ENCODE data around the gene KIAA0586. TPM values are rescaled to one million over a fixed set of nuclear protein-coding genes. Genes with fewer than 3 reads are reported as not detected.

The KIAA0586 gene
- total and polyA plus RNA-seq, 9 of the 15 experiments (the other 6 are each of a cell fraction or from before 2014, with no cell fraction given) = 11.2 to 30.9 (median 22.6) TPM

- ATAC-seq = no peak
- Histone ChIP-seq H2AFZ (ENCODE audit: low read depth, low read length) (no peak overlapping the region), H3K4me3 (no peak overlapping the region), H3K36me3 (ENCODE audit: control insufficient read depth, insufficient read depth, low read length) (peaks cover 75% of the 10 kb centered on the region), H4K20me1 (replicated peaks; ENCODE audit: control insufficient read depth, insufficient read depth, low read length) (no peaks in the 10 kb centered on the region), H3K4me2 (ENCODE audit: insufficient read depth, low read length) (no peak overlapping the region), H3K27me3 (ENCODE audit: control insufficient read depth in 2 of 2, insufficient read depth in 2 of 2, low read length in 2 of 2) (no peaks in the 10 kb centered on the region), H3K79me2 (ENCODE audit: control insufficient read depth, insufficient read depth, low read length) (peaks cover 47% of the 10 kb centered on the region), H3K9me1 (ENCODE audit: control insufficient read depth, insufficient read depth, low read length) (no peaks in the 10 kb centered on the region), H3K9ac (ENCODE audit: insufficient read depth in 1 of 2, low read depth in 2 of 2, low read length in 2 of 2) (no peak overlapping the region), H3K9me3 (replicated peaks; ENCODE audit: control insufficient read depth, insufficient read depth, low read depth, low read length) (no peaks in the 10 kb centered on the region; the same call in none of the 2 replicates), H3K4me1 (replicated peaks in 1 of 2; ENCODE audit: control insufficient read depth in 2 of 2, insufficient read depth in 2 of 2, low read length in 2 of 2) (no peaks in the 10 kb centered on the region; a peak in 1 of 5 replicates), H3K27ac (ENCODE audit: extremely low read depth, low read depth, low read length) (no peak overlapping the region)
- DNase-seq (ENCODE audit: extremely low read depth in 1 of 4, low spot score in 3 of 4) = no peak
- FAIRE-seq = no peak
- ChIA-PET CTCF (ENCODE audit: low intra/inter-chr PET ratio) (no interaction called here), POLR2A (no interaction called here)
- intact Hi-C loops (cut with micrococcal nuclease) (no loop called here), in situ Hi-C loops (cut with MboI) (no loop called here)
- no TSS peak for BruUV-seq (replicated peaks)
- 98% methylated on average over 6 of the region's 10 CpGs for WGBS (ENCODE audit: insufficient coverage, low coverage, missing lambda C conversion rate)
- no peak for TF ChIP-seq ZNF232 (CRISPR knock-in tag; IDR thresholded peaks at IDR 0.05)
- no peak for TF ChIP-seq ATF7 (IDR thresholded peaks at IDR 0.05)
- no peak for TF ChIP-seq HMGXB4 (CRISPR knock-in tag; IDR thresholded peaks at IDR 0.05)
- no peak for TF ChIP-seq ZBTB1 (CRISPR knock-in tag; IDR thresholded peaks at IDR 0.05; ENCODE audit: borderline replicate concordance, low read depth)
- TF ChIP-seq MLX (CRISPR knock-in tag; conservative IDR thresholded peaks at IDR 0.05) = no peak
- TF ChIP-seq NCOA1 (IDR thresholded peaks at IDR 0.05; ENCODE audit: low read depth) = no peak
- TF ChIP-seq CHAMP1 (IDR thresholded peaks at IDR 0.05) = no peak
- no peak for TF ChIP-seq U2AF1 (optimal IDR thresholded peaks at IDR 0.05; ENCODE audit: low read depth, low read length)
- no peak for TF ChIP-seq CTCF (IDR thresholded peaks at IDR 0.05 in 2 of 3, conservative IDR thresholded peaks at IDR 0.05 in 1 of 3; ENCODE audit: insufficient read depth in 2 of 3, low read depth in 1 of 3, low read length in 3 of 3)
- no peak for TF ChIP-seq SMAD3 (CRISPR knock-in tag; conservative IDR thresholded peaks at IDR 0.05)
- no peak for TF ChIP-seq JUND (IDR thresholded peaks at IDR 0.05; ENCODE audit: borderline replicate concordance, low read depth, low read length)
- TF ChIP-seq JUND (tag; IDR thresholded peaks at IDR 0.05; ENCODE audit: borderline replicate concordance, low read depth, low read length) = no peak
- no peak for TF ChIP-seq SP1 (CRISPR knock-in tag; IDR thresholded peaks at IDR 0.05)
- no peak for TF ChIP-seq SMARCA5 (IDR thresholded peaks at IDR 0.05)
- no peak for TF ChIP-seq ZNF324 (CRISPR knock-in tag; IDR thresholded peaks at IDR 0.05)
These were observed 11.6 kb upstream of the KIAA0586 start for GRCh38 chr14:58415636-58416547.
